GM12801 (cell line): ENCODE measurements around the gene ANAPC13.

ENCODE experiments used
- CTCF ChIP-seq: IDR thresholded peaks from one replicate; pipeline ENCODE4 v1.5.1; 2011; ENCODE audit warnings: control low read depth; ENCODE audit not compliant: insufficient read length; ENCODE audit errors: extremely low read depth

The ANAPC13 gene

DNA sequence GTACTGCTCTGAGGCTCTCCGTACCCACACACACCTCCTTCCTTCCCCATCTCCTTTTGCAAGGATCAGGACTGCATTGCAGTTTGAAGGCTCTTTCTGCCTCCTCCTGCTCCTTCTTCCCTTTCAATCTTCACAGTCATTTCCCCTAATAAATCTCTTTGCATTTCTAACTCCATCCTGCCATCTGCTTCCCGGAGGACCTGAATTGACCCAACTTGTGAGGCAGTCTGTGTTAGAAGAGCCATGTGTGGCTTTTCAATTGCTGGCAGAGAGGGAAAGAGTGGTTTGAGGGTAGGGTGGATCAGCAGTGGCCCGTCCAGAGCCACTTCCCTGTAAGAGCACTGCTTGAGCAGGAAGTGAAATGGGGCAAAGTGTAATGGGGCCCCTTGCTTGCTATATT lies 35.8 kb downstream of the ANAPC13 start:
- no peak for TF ChIP-seq CTCF

DNA sequence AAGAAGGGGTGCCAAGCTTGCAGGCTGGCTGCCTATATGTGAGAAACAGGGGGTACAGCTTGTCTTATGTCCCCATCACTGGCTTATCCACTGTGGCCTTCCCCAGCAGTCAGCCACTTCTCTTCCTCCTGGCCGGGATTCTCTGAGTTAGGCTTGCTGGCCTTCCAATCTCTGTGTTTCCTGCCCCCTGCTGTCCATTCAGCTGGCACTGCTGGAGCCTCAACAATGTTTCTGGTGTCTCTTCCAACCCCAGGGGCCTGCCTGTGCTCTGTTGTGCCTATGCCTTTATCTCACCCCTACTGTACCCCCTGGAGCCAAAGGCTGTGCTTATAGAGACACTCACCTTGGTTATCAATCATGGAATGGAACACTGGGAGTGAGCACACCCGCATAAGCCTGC lies 36.5 kb downstream of the ANAPC13 start:
- no peak for TF ChIP-seq CTCF

GRCh38 chr3:134448664-134449063 lies 37.1 kb downstream of the ANAPC13 start:
- no peak for TF ChIP-seq CTCF

- no peak for TF ChIP-seq CTCF
These were observed 38.4 kb downstream of the ANAPC13 start for GRCh38 chr3:134447351-134447750.

DNA sequence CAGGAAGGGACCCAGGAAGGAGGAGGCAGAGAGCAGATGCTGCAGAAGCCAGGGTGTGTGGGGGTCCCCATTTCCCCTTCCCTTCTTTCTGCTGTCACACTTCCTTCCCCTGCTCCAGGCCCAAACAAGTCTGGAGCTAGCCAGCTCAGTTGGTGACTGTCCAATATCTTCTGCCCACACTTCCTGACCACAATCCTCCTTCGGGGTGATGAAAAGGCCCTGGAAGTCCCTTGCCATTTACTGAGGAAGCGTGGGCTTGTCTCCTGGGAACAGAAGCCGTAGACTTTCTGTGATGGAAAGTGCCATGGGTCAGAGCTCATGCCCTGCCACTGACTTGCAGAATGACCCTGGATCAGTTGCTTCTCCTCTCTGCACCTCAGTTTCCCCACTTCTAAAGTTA lies 39.0 kb downstream of the ANAPC13 start:
- TF ChIP-seq CTCF = no peak

- no peak for TF ChIP-seq CTCF
These were observed 40.1 kb downstream of the ANAPC13 start for GRCh38 chr3:134445636-134446035.

GRCh38 chr3:134445095-134445494 lies 40.7 kb downstream of the ANAPC13 start:
- no peak for TF ChIP-seq CTCF

DNA sequence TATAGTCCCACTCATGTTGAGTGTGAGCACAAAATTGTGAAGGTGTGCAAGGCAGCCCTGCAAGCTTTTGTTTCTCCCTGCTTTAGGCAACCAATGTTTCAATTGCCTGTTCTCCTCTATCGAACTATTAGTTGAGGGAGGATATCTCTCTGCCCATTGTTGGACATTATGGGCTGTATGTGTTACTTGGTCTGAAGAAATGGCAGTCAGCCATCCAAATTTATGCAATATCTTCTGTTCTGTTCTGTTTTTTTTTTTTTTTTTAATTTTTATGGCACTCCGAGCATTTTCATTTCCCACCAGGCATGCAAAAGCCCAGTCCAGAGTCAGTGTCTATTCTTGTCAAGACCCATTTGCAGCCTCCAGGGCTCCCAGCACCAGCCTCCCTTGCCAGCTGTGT lies 44.0 kb downstream of the ANAPC13 start:
- no peak for TF ChIP-seq CTCF
